ENCODE data around the gene PLSCR3.

PLSCR3 gene

GRCh38 chr17:7354262-7354843 is 40.0 kb downstream of the PLSCR3 start:
- H3K27ac ChIP-seq = peak overlapping the region; percentile 100
- DNase-seq (ENCODE audit: low read depth, low spot score) = peak; percentile 100

- peak overlapping the region; percentile 100 for H3K27ac ChIP-seq
- no peak for DNase-seq (ENCODE audit: low read depth, low spot score)
Measured at GRCh38 chr17:7352910-7353635, 41.3 kb downstream of the PLSCR3 start.

- peak overlapping the region; percentile 100 for H3K27ac ChIP-seq
- DNase-seq (ENCODE audit: low read depth, low spot score) = no peak
Measured at GRCh38 chr17:7352503-7352889, 41.8 kb downstream of the PLSCR3 start.

- H3K27ac ChIP-seq = peak within 1 kb of the TSS; percentile 100
- peak; percentile 97 for DNase-seq (ENCODE audit: low read depth, low spot score)
Measured at GRCh38 chr17:7351665-7352502, 42.4 kb downstream of the PLSCR3 start, which contains the start of gene KCTD11. KCTD11 (plus strand) TSS chr17:7352162.

- no peak for DNase-seq (ENCODE audit: low read depth, low spot score)
- H3K27ac ChIP-seq = no peak overlapping the region
Measured at GRCh38 chr17:7348478-7349242, 45.7 kb downstream of the PLSCR3 start.

GRCh38 chr17:7347630-7348477 is 46.5 kb downstream of the PLSCR3 start:
- no peak for DNase-seq (ENCODE audit: low read depth, low spot score)

GRCh38 chr17:7346761-7347614 is 47.3 kb downstream of the PLSCR3 start:
- no peak for DNase-seq (ENCODE audit: low read depth, low spot score)
- no peak overlapping the region for H3K27ac ChIP-seq

More at GRCh38 chr17:7347630-7348477, 46.5 kb downstream of the PLSCR3 start:
- no peak overlapping the region for H3K27ac ChIP-seq

GRCh38 chr17:7343250-7343649 is 51.1 kb downstream of the PLSCR3 start:
- no peak overlapping the region for H3K27ac ChIP-seq
- DNase-seq (ENCODE audit: low read depth, low spot score) = no peak

- no peak for DNase-seq (ENCODE audit: low read depth, low spot score)
Measured at GRCh38 chr17:7341842-7342241, 52.5 kb downstream of the PLSCR3 start.

GRCh38 chr17:7340179-7340578 is 54.1 kb downstream of the PLSCR3 start:
- no peak overlapping the region for H3K27ac ChIP-seq
- no peak for DNase-seq (ENCODE audit: low read depth, low spot score)

More at GRCh38 chr17:7341842-7342241, 52.5 kb downstream of the PLSCR3 start:
- no peak overlapping the region for H3K27ac ChIP-seq

All from epithelial cell of prostate (primary cell).